Hippocampal formation (tissue), 2 donors: ENCODE results near the gene PKMYT1.
"Not testable (repeated sequence)": the region's sequence is repeated elsewhere in the genome, so short reads cannot be mapped to it uniquely, and the experiment has no call there.

Experiments
- DNase-seq, 2 donors: peaks; one replicate each; lab custom pipeline; 2025; lab: John Stamatoyannopoulos, UW

Gene PKMYT1

GRCh38 chr16:2960183-2961010 is 19.8 kb downstream of the PKMYT1 start:
- DNase-seq, result no peak

DNA sequence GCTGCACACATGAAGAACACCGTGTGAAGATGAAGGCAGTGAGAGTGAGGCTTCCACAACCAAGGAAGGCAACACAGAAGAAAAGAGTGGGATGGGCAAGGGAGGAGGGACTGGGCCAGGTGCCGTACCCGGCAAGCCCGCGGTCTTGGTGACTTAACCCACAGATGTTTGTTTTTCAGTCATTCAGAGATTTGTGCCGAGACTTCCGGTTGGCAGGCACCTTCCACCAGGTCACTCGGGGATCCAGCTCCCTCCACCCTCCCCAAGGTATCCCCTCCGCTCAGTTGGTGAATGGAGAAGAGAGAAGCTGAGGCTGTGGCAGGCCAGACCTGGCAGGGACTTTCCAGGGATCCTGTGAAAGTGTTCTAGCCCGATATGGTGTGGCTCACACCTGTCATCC is 21.0 kb downstream of the PKMYT1 start:
- DNase-seq, result no peak

- DNase-seq, result no peak
These were observed 23.7 kb downstream of the PKMYT1 start for GRCh38 chr16:2956579-2956956.

GRCh38 chr16:2955779-2956578 is 24.3 kb downstream of the PKMYT1 start:
- no peak for DNase-seq

DNA sequence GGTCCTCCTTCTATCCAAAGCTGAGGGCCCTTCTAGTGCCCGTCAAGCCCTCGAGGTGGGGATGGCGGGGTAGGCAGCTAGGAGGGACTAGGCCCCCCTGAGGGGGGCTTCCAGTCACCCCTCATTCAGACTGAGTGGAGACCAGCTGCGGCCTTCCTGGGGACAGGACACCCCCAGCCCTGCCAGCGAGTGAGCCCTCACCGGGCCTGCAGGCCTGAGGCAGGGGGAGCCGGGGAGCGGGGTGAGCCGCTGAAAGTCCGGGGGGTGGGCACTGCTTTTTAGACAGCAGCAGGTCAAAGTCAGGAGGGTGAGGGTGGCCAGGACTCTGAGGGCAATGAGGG is 24.8 kb downstream of the PKMYT1 start:
- no peak for DNase-seq

DNA sequence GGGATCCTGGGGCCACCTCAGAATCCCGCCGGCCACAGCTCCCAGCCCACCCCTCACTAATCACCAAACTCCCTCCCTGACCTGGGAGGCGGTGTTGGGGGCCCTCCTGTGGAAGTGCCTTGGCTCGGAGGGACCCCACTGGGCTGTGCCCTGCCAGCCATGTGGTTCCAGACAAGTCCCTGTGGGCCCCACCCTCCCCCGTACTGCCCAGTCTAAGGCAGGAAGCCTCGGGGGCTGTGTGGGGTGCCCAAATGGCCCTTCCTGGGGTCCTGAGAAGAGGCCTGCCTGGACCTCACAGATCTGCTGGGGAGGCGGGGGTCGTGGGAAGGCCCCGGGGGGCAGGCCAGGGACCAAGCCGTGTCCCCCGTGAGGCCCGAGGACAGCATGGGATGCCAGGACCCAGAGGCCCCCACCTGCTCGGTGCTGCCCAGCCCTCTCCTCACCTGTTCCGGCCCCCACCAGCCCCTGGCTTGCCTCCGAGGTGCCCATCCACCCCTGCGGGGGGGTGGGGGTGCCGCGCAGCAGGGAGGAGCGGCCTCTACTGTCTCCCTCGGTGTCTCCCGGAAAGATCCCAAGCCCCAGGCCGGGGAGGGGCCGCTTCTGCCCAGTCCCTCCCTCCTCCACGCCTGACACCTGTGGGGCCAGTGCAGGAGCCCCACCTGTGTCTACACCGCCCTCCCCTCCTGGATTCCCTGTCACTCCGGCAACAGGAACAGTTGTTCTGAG is 25.4 kb downstream of the PKMYT1 start:
- DNase-seq, result no peak

GRCh38 chr16:2953706-2954627 is 26.3 kb downstream of the PKMYT1 start:
- no peak for DNase-seq

DNA sequence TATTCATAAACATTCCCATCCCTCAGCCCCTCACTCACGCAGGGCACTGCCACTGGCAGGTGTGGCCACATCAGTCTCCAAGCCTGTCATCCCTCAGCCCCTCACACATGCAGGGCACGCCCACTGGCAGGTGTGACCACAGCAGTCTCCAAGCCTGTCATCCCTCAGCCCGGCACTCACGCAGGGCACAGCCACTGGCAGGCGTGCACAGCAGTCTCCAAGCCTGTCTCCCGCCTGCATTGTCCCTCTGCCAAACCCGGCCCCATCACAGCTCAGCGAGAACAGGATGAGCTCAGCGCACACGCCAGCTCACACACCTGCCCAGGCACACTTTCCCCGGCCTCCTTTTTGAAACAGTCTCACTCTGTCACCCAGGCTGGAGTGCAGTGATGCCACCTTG is 27.6 kb downstream of the PKMYT1 start:
- DNase-seq, result no peak

DNA sequence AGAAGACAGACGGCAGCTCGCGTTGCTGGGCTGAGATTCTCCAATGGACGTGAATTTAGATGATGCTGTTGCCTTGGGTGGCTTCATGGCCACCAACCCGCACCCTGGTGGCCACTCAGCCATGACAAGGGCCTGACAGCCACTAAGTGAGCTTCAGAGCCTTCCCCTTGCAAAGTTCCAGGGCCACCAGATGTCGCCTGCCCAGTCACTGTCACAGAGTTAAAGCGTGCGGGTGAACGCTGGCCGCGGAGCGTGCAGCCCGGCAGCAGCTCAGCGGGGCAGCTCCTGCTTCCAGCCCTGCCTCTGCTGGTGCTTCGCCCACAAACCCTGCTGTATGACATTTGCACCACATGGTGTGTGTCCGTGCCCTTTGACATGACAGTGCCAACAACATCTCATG is 29.5 kb downstream of the PKMYT1 start:
- no peak for DNase-seq

GRCh38 chr16:2950353-2950724 is 29.9 kb downstream of the PKMYT1 start:
- DNase-seq, result no peak

GRCh38 chr16:2949705-2950352 is 30.4 kb downstream of the PKMYT1 start:
- DNase-seq, result no peak

- no peak for DNase-seq
These were observed 31.2 kb downstream of the PKMYT1 start for GRCh38 chr16:2948807-2949704.

DNA sequence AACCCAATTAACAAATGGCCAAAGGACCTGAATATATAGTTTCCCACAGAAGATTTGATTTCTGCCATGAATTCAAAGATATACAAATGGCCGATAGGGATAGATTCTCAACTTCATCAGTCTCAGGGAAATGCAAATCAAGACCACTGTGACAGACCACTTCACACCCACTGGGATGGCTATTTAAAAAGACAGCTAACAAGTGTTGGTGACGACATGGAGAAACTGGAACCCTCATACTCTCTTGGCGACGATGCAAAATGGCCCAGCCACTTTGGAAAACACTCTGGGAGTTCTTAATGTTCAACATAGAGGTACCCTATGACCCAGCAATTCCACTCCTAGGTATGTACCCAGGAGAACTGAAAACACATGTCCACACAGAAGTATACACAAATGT is 33.6 kb downstream of the PKMYT1 start:
- no peak for DNase-seq

GRCh38 chr16:2943716-2944115 is 36.5 kb downstream of the PKMYT1 start:
- DNase-seq, result not testable (repeated sequence)

DNA sequence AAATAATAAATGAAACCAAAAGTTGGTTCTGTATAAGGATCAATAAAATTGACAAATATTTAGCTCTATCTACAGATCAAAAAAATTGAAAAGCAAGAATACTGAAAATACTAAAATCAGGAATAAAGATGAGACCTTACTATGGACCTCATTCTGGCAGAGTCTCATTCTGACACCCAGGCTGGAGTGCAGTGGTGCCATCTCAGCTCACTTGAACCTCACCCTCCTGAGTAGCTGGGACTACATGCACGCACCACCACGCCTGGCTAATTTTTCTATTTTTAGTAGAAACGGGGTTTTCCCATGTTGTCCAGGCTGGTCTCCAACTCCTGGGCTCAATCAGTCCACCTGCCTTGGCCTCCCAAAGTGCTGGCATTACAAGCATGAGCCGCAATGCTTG is 38.2 kb downstream of the PKMYT1 start:
- no peak for DNase-seq

GRCh38 chr16:2939968-2940367 is 40.3 kb downstream of the PKMYT1 start:
- DNase-seq, result no peak

DNA sequence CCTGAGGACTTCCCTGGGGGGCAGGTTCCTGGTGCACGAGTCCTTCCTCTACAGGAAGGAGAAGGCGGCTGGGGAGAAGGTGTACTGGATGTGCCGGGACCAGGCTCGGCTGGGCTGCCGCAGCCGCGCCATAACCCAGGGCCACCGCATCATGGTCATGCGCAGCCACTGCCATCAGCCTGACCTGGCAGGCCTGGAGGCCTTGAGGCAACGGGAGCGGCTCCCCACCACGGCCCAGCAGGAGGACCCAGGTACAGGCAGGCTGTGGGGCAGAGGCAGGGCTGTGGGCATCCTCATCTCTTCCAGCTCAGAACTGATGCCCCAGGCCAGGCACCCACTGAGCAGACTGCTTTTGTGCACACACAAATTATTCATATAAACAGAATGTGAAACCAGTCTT is 42.0 kb downstream of the PKMYT1 start:
- DNase-seq, result no peak

- no peak for DNase-seq
These were observed 43.1 kb downstream of the PKMYT1 start for GRCh38 chr16:2937170-2937569.

DNA sequence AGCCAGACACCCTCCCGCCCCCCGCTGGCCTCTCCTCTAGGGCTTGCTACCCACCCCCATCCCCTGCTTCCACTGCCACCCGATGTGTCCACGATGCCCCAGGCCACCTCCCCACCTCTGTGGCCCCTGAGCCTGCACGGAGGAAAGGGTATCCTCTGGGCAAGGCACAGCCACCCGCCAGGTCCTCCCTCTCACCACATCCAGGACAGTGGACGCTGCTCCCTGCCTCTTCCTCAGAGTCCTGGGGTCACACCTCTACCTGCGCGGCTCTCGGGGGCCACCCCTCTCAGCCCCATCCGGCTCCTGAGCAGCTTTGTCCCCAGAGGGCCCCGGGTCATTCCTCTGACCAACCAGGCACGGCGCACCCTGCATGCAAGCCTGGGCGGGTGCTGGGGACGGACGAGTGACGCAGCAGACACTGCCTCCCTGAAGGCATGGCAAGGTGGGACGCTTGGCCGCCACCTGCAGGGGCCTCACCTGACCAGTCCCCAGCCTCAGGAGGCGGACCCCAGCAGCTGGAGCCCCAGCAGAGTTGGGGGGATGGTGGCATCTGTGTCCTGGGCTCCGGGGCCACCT is 43.7 kb downstream of the PKMYT1 start:
- DNase-seq, result no peak

- DNase-seq, result no peak
These were observed 45.8 kb downstream of the PKMYT1 start for GRCh38 chr16:2934450-2934849.
